ENCODE results near the gene USP6NL. TPM values are rescaled to one million over a fixed set of nuclear protein-coding genes. Genes with fewer than 3 reads are reported as not detected.

The USP6NL gene
- total RNA-seq, 1 experiment from 2014 or later = 24.6 TPM

GRCh38 chr10:11433657-11434056 lies 177.8 kb downstream of the USP6NL start (continued):
- TF ChIP-seq REST (IDR thresholded peaks at IDR 0.05; ENCODE audit: low read depth) (no peak), CTCF (IDR thresholded peaks at IDR 0.05 in 2 of 3, conservative IDR thresholded peaks at IDR 0.05 in 1 of 3; ENCODE audit: borderline replicate concordance in 1 of 3, insufficient read depth in 1 of 3, low read depth in 2 of 3, low read length in 2 of 3) (no peak), EZH2 (IDR thresholded peaks at IDR 0.05) (no peak), EGR1 (IDR thresholded peaks at IDR 0.05; ENCODE audit: low read depth) (no peak), FOSL1 (IDR thresholded peaks at IDR 0.05; ENCODE audit: low read depth) (no peak), YY1 (IDR thresholded peaks at IDR 0.05; ENCODE audit: extremely low read depth, insufficient replicate concordance, low read depth, low read length) (no peak), SIN3A (IDR thresholded peaks at IDR 0.05; ENCODE audit: low read depth) (no peak)

- Histone ChIP-seq H3K4me2 (ENCODE audit: low read length) (no peak overlapping the region), H3K36me3 (ENCODE audit: control insufficient read depth in 1 of 2, insufficient read depth in 2 of 2, low read length in 2 of 2) (no peaks in the 10 kb centered on the region), H3K9me2 (ENCODE audit: insufficient read depth) (no peaks in the 10 kb centered on the region), H3K9me3 (ENCODE audit: control insufficient read depth in 1 of 2, insufficient read depth in 1 of 2, low read depth in 1 of 2, low read length in 2 of 2) (no peaks in the 10 kb centered on the region), H3K4me3 (replicated peaks in 1 of 2; ENCODE audit: low read depth in 1 of 2, low read length in 2 of 2) (no peak overlapping the region), H2AFZ (ENCODE audit: low read depth, low read length, poor library complexity, severe bottlenecking) (no peak overlapping the region), H3K27me3 (ENCODE audit: insufficient read depth, low read length) (no peaks in the 10 kb centered on the region), H3K4me1 (ENCODE audit: control insufficient read depth in 1 of 2, insufficient read depth in 2 of 2, low read length in 2 of 2) (no peaks in the 10 kb centered on the region), H4K20me1 (ENCODE audit: insufficient read depth) (no peaks in the 10 kb centered on the region), H3K79me2 (ENCODE audit: insufficient read depth, low read length) (no peaks in the 10 kb centered on the region), H3K9ac (ENCODE audit: low read length) (no peak overlapping the region), H3K27ac (ENCODE audit: low read depth, low read length) (no peak overlapping the region)
- intact Hi-C loops (cut with micrococcal nuclease) = no loop called here
- ATAC-seq (no peak), DNase-seq (ENCODE audit: low read depth, low spot score) (no peak)
- ChIA-PET RAD21 (ENCODE audit: low non-redundant PET in 1 of 2, low total read pairs in 2 of 2, uncharacterized antibody in 2 of 2, unreplicated experiment in 2 of 2) (no interaction called here), POLR2A (no interaction called here), CTCF (no interaction called here)
- BruUV-seq (replicated peaks) = no TSS peak
- TF ChIP-seq ZBTB33 (IDR thresholded peaks at IDR 0.05; ENCODE audit: extremely low read depth, insufficient replicate concordance, low read length) = no peak
- TF ChIP-seq FOSL1 (IDR thresholded peaks at IDR 0.05; ENCODE audit: low read depth) = no peak
- no peak for TF ChIP-seq EZH2phosphoT487 (IDR thresholded peaks at IDR 0.05; ENCODE audit: borderline replicate concordance)
- TF ChIP-seq TCF7L2 (IDR thresholded peaks at IDR 0.05; ENCODE audit: borderline replicate concordance, extremely low read depth, insufficient read depth, insufficient read length) = no peak
- TF ChIP-seq MAX (IDR thresholded peaks at IDR 0.05) = no peak
- TF ChIP-seq SP1 (IDR thresholded peaks at IDR 0.05; ENCODE audit: low read depth) = no peak
- no peak for TF ChIP-seq CTCF (IDR thresholded peaks at IDR 0.05 in 2 of 3, conservative IDR thresholded peaks at IDR 0.05 in 1 of 3; ENCODE audit: borderline replicate concordance in 1 of 3, insufficient read depth in 1 of 3, low read depth in 2 of 3, low read length in 2 of 3)
- TF ChIP-seq EZH2 (IDR thresholded peaks at IDR 0.05) = no peak
- no peak for TF ChIP-seq RAD21 (IDR thresholded peaks at IDR 0.05; ENCODE audit: low read depth)
- no peak for TF ChIP-seq ZFX (IDR thresholded peaks at IDR 0.05)
Observed at GRCh38 chr10:11431216-11431555, 180.3 kb downstream of the USP6NL start.
